Limb (tissue), 2 donors: ENCODE results near the gene ACYP2.
"Not testable (repeated sequence)": the region's sequence is repeated elsewhere in the genome, so short reads cannot be mapped to it uniquely, and the experiment has no call there.

ENCODE experiments used
- DNase-seq, 2 donors: peaks; one replicate each; pipeline ENCODE4 v3.0.0-alpha.2; 2016; ENCODE audit errors: extremely low spot score in 2 of 2

The ACYP2 gene

DNA sequence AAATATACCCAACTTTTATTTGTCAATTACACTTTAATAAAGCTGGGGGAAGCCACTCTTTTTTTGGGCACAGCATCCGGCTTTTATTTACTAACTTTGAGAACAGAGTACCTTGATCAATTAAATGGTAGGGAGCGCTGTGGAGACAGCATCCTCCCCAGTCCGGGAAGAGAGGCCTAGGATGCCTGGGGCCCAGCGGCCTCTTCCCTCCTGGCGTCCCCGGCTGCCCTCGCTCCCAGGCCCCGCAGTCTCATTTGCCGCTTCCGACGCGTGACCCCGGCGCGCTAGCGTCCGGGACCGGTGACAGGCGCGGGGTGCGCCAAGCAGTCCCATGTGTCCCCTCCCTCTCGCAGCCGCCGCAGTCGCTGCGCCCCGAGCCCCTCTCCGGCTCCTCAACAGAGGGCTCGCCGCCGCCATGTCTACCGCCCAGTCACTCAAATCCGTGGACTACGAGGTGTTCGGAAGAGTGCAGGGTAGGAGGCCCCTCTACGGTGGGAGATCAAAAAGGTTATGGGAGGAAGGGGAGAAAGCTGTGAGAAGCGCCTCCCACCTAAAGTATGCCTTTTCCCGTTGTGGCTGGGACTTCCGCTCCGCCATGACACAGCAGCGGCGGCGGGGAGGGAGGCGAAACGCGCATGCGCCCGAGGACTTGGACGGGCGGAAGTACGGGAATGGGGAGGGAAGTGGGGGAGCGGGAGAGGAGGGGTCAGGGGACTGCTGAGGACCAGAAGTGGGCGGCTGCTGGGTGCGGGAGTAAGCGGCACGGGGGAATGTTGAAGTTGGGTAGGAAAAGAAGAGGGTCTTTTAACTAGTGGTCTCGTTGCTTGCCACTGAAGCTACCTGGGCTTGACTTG lies at the start of gene ACYP2:
Gene ACYP2, plus strand, starts transcription at position 332 of the 854 bp plus-strand sequence.
- peak; percentile 97 for DNase-seq

- no peak for DNase-seq
Observed at GRCh38 chr2:54065891-54066290, 49.5 kb upstream of the ACYP2 start.

- no peak for DNase-seq
Observed at GRCh38 chr2:54067851-54068375, 47.5 kb upstream of the ACYP2 start.

DNA sequence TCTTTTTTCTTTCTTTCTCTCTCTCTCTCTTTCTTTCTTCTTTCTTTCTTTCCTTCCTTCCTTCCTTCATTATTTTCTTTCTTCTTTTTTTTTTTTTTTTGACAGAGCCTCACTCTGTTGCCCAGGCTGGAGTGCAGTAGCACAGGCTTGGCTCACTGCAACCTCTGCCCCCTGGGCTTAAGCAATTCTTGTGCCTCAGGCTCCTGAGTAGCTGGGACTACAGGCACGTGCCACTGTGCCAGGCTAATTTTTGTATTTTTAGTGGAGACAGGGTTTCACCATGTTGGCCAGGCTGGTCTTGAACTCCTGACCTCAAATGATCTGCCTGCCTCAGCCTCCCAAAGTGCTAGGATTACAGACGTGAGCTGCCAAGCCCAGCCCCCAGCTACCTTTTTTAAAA lies 42.9 kb upstream of the ACYP2 start:
- DNase-seq, result not testable (repeated sequence)

GRCh38 chr2:54073796-54074195 lies 41.6 kb upstream of the ACYP2 start:
- no peak for DNase-seq

GRCh38 chr2:54074606-54075341 lies 40.6 kb upstream of the ACYP2 start:
- DNase-seq, result no peak

- DNase-seq, result no peak
Observed at GRCh38 chr2:54076586-54076985, 38.8 kb upstream of the ACYP2 start.

GRCh38 chr2:54077088-54077900 lies 38.1 kb upstream of the ACYP2 start:
- no peak for DNase-seq

DNA sequence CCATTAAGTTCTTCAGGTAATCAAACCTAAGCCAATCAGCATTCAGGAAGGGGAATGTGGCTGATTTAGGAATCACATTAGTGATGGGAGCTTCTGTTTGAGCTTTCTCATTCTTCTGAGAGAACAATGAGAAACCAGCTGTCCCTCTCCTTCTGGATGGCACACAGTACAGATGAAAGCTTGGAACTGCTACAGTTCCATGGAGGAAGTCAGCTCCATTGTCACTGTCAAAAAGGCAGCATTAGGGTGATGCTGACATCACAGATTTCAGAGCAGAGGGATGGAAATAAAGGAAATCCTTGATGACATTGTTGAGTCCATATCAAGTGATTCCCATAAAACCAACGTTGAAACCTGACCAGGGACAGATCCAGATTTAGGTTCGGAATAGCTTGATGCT lies 36.1 kb upstream of the ACYP2 start:
- DNase-seq, result no peak

- no peak for DNase-seq
Observed at GRCh38 chr2:54081574-54081973, 33.8 kb upstream of the ACYP2 start.

DNA sequence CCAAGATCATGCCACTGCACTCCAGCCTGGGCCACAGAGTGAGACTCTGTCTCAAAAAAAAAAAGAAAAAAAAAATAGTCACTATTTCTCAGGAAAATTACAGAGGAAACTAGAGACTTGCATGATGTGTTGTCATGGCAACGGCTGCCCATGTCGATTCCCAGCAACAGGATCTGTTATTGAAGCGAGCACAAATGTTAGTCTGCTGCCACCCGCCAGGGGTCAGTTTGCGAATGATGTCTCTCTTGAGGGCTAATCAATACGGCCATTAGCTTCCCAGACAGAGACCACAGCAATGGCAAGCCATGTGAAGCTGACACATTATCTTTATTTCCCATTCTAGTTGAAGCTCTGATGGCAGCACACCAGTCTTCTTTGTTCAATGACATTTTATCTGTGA lies 32.4 kb upstream of the ACYP2 start:
- no peak for DNase-seq

- no peak for DNase-seq
Observed at GRCh38 chr2:54083445-54083844, 32.0 kb upstream of the ACYP2 start.

- no peak for DNase-seq
Observed at GRCh38 chr2:54084600-54084999, 30.8 kb upstream of the ACYP2 start.

DNA sequence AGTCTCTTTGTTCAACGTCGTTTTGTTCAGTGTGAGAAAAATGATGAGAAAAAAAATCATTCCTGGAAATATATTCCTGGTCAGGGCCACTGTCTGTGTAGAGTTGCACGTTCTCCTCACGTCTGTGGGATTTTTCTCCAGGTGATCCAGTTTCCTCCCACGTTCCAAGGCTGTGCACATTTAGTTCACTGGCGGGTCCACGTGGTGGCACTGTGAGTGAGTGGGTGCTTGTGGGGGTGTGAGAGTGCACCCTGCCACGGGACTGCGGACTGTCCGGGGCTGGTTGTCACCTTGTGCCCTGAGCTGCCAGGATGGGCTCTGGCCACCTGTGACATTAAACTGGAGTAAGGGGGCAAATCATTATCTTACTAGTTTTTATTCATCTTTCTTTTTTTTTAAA lies 30.3 kb upstream of the ACYP2 start:
- DNase-seq, result no peak

- no peak for DNase-seq
Observed at GRCh38 chr2:54086157-54086556, 29.3 kb upstream of the ACYP2 start.

GRCh38 chr2:54088191-54088634 lies 27.2 kb upstream of the ACYP2 start:
- no peak for DNase-seq

- DNase-seq, result no peak
Observed at GRCh38 chr2:54088719-54089118, 26.7 kb upstream of the ACYP2 start.

DNA sequence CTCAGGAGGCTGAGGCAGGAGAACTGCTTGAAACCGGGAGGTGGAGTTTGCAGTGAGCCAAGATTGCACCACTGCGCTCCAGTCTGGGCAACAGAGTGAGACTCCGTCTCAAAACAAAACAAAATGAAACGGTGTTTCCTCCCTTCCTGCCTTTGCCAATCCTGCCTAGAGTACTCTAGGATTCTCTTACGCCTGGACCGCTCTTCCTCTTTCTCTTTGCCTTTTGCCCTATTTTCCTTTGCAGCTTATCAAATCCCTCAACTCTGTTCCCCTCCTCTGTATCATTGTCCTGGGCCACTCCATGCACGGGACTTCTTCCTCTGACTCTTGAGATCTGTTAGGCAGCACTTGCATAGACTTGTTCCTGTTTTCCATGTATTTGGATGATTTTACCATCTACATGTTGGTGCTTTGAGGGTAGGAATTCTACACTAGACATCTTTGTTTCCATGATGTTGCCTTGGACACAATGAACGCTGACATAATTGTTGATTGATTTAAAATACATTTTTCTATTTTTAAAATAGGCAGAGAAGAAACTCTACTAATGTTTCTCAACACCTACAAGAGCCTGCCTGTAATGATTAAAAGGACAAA lies 24.8 kb upstream of the ACYP2 start:
- DNase-seq, result no peak

GRCh38 chr2:54092940-54093339 lies 22.5 kb upstream of the ACYP2 start:
- no peak for DNase-seq

GRCh38 chr2:54095406-54095805 lies 20.0 kb upstream of the ACYP2 start:
- DNase-seq, result not testable (repeated sequence)

DNA sequence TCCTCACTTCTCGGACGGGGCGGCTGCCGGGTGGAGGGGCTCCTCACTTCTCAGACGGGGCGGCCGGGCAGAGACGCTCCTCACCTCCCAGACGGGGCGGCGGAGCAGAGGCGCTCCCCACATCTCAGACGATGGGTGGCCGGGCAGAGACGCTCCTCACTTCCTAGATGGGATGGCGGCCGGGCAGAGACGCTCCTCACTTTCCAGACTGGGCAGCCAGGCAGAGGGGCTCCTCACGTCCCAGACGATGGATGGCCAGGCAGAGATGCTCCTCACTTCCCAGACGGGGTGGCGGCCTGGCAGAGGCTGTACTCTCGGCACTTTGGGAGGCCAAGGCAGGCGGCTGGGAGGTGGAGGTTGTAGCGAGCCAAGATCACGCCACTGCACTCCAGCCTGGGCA lies 19.3 kb upstream of the ACYP2 start:
- not testable (repeated sequence) for DNase-seq
